GM11168 (cell line): ENCODE results near the gene C17orf107.

Experiments used
- in situ Hi-C: fragments of 300-500 bp; cut with MboI; formaldehyde crosslinking; loops from one replicate; pipeline ENCODE4 v1.12.0; 2022; ENCODE audit warnings: low sequenced_read_pairs; ENCODE audit not compliant: unreplicated experiment

The C17orf107 gene

GRCh38 chr17:4870855-4871254 lies 28.5 kb upstream of the C17orf107 start:
- in situ Hi-C loops: no loop called here

GRCh38 chr17:4872786-4873185 lies 26.6 kb upstream of the C17orf107 start:
- in situ Hi-C loops: no loop called here

GRCh38 chr17:4877089-4877488 lies 22.2 kb upstream of the C17orf107 start:
- in situ Hi-C loops: no loop called here

- in situ Hi-C loops: no loop called here
Measured at GRCh38 chr17:4879601-4880000, 19.7 kb upstream of the C17orf107 start.

GRCh38 chr17:4880857-4881256 lies 18.5 kb upstream of the C17orf107 start:
- in situ Hi-C loops: loop anchor here (10.0 kb wide), 2 partner anchors 76 to 166 kb away; partner anchors contain the start of genes ARRB2, C17orf114 and PLD2

- in situ Hi-C loops: loop anchor here (10.0 kb wide), 2 partner anchors 77 to 167 kb away; partner anchors contain the start of genes ARRB2, C17orf114 and PLD2
Measured at GRCh38 chr17:4881761-4882555, 17.4 kb upstream of the C17orf107 start.

DNA sequence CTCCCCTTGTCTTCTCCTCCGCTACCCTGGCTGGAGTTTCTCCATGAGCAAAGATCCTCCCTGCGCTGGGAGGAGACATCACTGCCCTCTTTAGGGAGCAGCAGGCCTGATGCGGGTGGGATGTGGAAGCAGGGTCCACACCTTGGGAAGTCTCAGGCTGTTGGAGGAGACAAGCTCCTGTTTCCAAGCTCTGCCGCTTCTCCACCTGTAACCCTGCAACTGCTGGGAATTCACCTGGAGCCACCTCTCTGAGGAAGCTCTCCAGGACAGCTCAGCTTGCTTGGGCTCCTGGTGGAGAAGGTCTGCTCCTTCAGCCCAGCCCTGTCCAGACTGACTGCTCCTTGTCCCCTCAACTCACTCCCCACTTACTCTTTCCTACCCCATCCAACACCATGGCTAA lies 14.8 kb upstream of the C17orf107 start:
- in situ Hi-C loops: loop anchor here (10.0 kb wide), 2 partner anchors 80 to 170 kb away; partner anchors contain the start of genes ARRB2, C17orf114 and PLD2

DNA sequence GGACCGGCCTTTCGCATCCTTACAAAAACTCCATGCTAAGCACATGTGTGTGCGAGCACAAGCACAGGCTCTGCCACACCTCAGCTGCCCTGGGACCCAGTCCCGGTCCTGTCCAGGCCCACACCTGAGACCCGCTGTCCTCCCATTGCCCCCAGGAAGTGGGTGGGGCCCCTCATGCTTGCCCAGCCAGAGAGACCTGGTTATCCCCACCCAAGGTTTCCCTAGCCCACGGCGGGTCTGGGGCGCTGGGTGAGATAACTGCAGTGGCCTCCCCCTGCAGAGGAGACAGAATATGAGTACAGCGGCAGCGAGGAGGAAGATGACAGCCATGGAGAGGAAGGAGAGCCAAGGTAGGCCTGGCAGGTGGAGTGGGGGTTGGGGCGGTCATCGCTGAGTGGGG lies 12.5 kb upstream of the C17orf107 start:
- in situ Hi-C loops: loop anchor here (10.0 kb wide), 2 partner anchors 82 to 172 kb away; partner anchors contain the start of genes ARRB2, C17orf114 and PLD2

- in situ Hi-C loops: loop anchor here (10.0 kb wide), 2 partner anchors 83 to 173 kb away; partner anchors contain the start of genes ARRB2, C17orf114 and PLD2
Measured at GRCh38 chr17:4887581-4887980, 11.8 kb upstream of the C17orf107 start.

DNA sequence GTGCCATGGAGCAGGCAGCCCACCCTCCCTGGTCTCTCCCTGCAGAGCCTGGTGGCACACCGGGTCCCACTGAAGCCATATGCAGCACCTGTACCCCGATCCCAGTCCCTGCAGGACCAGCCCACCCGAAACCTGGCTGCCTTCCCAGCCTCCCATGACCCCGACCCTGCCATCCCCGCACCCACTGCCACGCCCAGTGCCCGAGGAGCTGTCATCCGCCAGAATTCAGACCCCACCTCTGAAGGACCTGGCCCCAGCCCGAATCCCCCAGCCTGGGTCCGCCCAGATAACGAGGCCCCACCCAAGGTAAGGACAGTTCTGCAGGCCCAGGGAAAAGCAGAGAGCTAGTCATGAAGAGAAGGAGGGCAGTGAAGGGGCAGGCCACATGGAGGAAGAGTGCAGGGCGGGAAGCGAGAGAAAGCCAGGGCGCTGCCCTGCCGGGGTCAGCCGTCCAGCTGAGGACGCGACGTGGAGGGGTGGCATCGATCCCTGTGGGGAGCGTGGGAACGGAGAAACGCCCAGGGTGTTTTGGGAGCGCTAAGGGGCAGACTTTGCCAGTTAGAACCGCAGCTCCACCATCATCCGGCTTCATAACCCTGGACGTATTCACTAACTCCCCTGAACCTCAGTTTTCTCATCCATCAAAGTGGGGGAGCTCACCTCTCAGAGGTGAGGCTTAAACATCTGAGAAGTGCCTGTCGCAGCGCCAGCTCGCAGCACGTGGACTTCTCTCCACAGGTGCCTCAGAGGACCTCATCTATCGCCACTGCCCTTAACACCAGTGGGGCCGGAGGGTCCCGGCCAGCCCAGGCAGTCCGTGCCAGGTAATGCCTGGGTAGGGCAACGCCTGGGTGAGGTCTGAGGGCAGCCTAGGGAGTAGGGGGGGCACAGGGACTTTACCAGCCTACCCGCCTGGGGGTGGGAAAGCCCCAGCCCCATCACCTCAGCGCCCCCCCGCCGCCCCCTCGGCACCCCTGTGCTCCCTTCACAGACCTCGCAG lies 7.6 kb upstream of the C17orf107 start:
- in situ Hi-C loops: no loop called here

- in situ Hi-C loops: no loop called here
Measured at GRCh38 chr17:4892499-4893221, 6.7 kb upstream of the C17orf107 start.

DNA sequence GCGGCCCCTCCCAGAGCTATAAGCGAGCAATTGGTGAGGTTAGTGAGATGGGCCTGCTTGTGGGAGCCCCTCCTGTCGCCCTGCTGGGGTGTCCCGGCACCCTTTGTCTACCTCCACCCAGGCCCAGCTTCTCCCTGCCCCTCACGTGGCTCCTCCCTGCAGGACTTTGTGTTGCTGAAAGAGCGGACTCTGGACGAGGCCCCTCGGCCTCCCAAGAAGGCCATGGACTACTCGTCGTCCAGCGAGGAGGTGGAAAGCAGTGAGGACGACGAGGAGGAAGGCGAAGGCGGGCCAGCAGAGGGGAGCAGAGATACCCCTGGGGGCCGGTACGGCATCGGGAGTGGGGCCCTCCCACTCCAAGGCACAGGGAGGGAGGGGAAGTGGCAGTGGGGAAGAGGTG lies 6.1 kb upstream of the C17orf107 start:
- in situ Hi-C loops: no loop called here

DNA sequence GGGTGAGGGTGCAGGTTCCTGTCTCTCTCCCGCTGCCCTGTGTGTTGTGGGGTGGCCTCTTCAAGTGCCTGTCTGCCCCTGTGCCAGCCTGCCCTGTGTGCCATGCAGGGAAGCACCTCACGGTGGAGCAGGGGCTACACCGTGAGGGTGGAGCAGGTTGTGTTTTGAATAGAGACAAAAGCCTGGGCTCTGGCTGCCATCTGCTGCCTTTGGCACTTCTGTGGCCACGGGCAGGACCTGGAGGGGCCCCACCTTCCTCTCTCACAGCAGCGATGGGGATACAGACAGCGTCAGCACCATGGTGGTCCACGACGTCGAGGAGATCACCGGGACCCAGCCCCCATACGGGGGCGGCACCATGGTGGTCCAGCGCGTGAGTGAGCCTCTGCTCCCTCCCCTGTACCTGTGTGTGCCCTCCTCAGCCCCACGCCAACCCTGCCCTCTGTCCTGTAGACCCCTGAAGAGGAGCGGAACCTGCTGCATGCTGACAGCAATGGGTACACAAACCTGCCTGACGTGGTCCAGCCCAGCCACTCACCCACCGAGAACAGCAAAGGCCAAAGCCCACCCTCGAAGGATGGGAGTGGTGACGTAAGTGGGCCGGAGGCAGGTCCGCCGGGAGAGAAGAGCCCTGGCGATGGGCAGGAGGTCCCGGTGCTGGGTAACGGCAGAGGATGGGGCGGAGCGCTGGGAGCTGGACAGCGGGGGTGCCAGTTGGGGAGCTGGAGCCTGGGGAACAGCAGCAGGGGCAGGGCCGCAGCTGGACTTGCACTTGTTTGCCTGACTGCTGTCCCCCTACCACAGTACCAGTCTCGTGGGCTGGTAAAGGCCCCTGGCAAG lies 5.4 kb upstream of the C17orf107 start:
- in situ Hi-C loops: no loop called here

DNA sequence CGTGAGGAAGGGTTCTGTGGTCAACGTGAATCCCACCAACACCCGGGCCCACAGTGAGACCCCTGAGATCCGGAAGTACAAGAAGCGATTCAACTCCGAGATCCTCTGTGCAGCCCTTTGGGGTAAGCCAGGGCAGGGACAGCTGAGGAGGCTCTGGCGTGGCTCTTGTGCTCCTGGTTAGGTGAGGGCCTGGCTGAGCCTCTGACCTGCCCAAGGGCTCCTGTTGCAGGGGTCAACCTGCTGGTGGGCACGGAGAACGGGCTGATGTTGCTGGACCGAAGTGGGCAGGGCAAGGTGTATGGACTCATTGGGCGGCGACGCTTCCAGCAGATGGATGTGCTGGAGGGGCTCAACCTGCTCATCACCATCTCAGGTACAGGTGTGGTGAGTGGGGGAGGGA lies 4.2 kb upstream of the C17orf107 start:
- in situ Hi-C loops: no loop called here

DNA sequence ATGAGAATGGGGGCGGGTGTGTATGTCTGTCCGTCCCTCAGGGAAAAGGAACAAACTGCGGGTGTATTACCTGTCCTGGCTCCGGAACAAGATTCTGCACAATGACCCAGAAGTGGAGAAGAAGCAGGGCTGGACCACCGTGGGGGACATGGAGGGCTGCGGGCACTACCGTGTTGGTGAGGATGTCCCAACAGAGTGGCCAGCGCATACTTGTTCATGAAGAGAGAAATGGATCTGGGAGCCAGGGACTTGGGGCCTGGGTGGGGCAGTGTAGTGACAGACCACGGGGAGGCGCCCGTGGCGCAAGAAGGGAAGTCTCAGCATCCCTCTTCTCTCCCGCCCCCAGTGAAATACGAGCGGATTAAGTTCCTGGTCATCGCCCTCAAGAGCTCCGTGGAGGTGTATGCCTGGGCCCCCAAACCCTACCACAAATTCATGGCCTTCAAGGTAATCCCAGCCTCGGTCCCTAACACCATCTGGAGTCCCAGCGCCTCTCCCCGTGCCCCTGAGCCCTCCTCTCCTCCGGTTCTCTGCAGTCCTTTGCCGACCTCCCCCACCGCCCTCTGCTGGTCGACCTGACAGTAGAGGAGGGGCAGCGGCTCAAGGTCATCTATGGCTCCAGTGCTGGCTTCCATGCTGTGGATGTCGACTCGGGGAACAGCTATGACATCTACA lies 3.5 kb upstream of the C17orf107 start:
- in situ Hi-C loops: no loop called here

DNA sequence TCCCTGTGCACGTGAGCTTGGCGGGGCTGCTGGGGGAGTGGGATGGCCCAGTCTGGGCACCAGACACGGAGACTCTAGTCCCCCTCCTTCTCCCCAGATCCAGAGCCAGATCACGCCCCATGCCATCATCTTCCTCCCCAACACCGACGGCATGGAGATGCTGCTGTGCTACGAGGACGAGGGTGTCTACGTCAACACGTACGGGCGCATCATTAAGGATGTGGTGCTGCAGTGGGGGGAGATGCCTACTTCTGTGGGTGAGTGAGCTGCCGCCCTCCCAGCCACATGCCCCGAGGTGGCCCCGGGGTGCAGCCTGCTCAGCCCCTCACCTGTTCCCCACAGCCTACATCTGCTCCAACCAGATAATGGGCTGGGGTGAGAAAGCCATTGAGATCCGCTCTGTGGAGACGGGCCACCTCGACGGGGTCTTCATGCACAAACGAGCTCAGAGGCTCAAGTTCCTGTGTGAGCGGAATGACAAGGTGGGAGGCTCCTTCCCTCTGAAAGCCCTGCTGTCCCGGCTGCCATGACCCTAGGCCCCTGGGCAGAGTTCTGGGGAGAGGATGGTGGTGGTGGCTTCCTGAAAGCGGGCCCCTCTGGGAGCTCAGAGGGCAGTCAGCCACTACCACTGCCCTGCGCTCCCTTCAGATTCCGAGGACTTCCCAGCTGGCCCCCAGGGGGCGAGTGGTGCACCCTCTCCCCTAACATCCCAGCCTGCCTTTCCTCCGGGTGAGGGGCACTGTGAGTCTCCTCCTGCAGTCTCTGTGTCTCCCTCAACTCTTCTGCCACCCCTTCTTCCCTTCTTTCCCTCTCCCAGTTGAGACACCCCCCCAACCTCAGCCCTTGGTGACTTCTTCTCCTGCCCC lies 2.8 kb upstream of the C17orf107 start:
- in situ Hi-C loops: no loop called here

DNA sequence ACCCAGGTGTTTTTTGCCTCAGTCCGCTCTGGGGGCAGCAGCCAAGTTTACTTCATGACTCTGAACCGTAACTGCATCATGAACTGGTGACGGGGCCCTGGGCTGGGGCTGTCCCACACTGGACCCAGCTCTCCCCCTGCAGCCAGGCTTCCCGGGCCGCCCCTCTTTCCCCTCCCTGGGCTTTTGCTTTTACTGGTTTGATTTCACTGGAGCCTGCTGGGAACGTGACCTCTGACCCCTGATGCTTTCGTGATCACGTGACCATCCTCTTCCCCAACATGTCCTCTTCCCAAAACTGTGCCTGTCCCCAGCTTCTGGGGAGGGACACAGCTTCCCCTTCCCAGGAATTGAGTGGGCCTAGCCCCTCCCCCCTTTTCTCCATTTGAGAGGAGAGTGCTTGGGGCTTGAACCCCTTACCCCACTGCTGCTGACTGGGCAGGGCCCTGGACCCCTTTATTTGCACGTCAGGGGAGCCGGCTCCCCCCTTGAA lies 2.1 kb upstream of the C17orf107 start:
- in situ Hi-C loops: no loop called here
